SK-N-SH (cell line): ENCODE measurements around the gene MYO10. TPM values are rescaled to one million over a fixed set of nuclear protein-coding genes. Genes with fewer than 3 reads are reported as not detected.

ENCODE experiments used
- CTCF ChIA-PET: fragments of 300-600, 350-600 bp; formaldehyde crosslinking; extraction: SDS; loops from one replicate; lab custom pipeline; 2021; lab: Yijun Ruan, JAX
- POLR2A ChIA-PET: fragments of 350-600 bp; sonication (Branson Sonifier 250); formaldehyde crosslinking; extraction: SDS; loops from one replicate; lab custom pipeline; 2020; ENCODE audit warnings: antibody characterized with exemption, inconsistent platforms; lab: Yijun Ruan, JAX
- DNase-seq: peaks from one replicate; pipeline ENCODE4 v3.0.0; 2012
- H2AFZ ChIP-seq: fragments of 200-600 bp; sonication (generic); 2 replicates; pipeline ENCODE4 v1.8.1; 2016; ENCODE audit warnings: antibody characterized with exemption, mild to moderate bottlenecking, low read depth
- H3F3A ChIP-seq: fragments of 200-600 bp; sonication (generic); replicated peaks from 2 replicates; pipeline ENCODE3; 2016; ENCODE audit warnings: antibody characterized with exemption, mild to moderate bottlenecking; ENCODE audit not compliant: insufficient read depth
- H3K27ac ChIP-seq, 2 experiments: fragments of 200-500 bp in 1 of 2; fragments of 200-600 bp in 1 of 2; sonication (Bioruptor generic) in 1 of 2; sonication (generic), shearing (Covaris generic) in 1 of 2; 2 replicates each; pipeline versions ENCODE4 v1.5.1 to v1.6.1; 2014 to 2016; ENCODE audit warnings: low read depth in 2 of 2, inconsistent platforms in 1 of 2, low read length in 1 of 2, mild to moderate bottlenecking in 1 of 2, mixed read lengths in 1 of 2
- H3K27me3 ChIP-seq: fragments of 200-600 bp; sonication (generic), shearing (Covaris generic); 2 replicates; pipeline ENCODE4 v1.6.1; 2016; ENCODE audit warnings: mixed run types; ENCODE audit not compliant: insufficient read depth
- H3K36me3 ChIP-seq, 2 experiments: fragments of 200-500 bp in 1 of 2; fragments of 200-600 bp in 1 of 2; sonication (Bioruptor generic) in 1 of 2; sonication (generic) in 1 of 2; replicated peaks in 1 of 2; 2 replicates each; pipeline versions ENCODE3 to v1.5.1; 2014 to 2016; ENCODE audit warnings: low read length in 1 of 2, mild to moderate bottlenecking in 1 of 2; ENCODE audit not compliant: insufficient read depth in 2 of 2, control insufficient read depth in 1 of 2
- H3K4me1 ChIP-seq, 2 experiments: fragments of 200-500 bp in 1 of 2; fragments of 200-600 bp in 1 of 2; sonication (Bioruptor generic) in 1 of 2; sonication (generic), shearing (Covaris generic) in 1 of 2; 2 replicates each; pipeline versions ENCODE4 v1.5.1 to v1.6.1; 2014 to 2016; ENCODE audit warnings: low read depth in 1 of 2, low read length in 1 of 2, mixed run types in 1 of 2; ENCODE audit not compliant: insufficient read depth in 2 of 2, control insufficient read depth in 1 of 2
- H3K4me2 ChIP-seq: fragments of 200-600 bp; sonication (generic), shearing (Covaris generic); 2 replicates; pipeline ENCODE4 v1.6.1; 2017; ENCODE audit warnings: mixed run types
- H3K4me3 ChIP-seq, 2 experiments: fragments of 200-500 bp in 1 of 2; fragments of 200-600 bp in 1 of 2; sonication (Bioruptor generic) in 1 of 2; sonication (generic), shearing (Covaris generic) in 1 of 2; 2 replicates each; pipeline versions ENCODE4 v1.5.1 to v1.8.1; 2014 to 2016; ENCODE audit warnings: low read depth in 2 of 2, inconsistent platforms in 1 of 2, low read length in 1 of 2, mild to moderate bottlenecking in 1 of 2, mixed read lengths in 1 of 2, moderate library complexity in 1 of 2
- H3K79me2 ChIP-seq: fragments of 200-600 bp; sonication (generic); 2 replicates; pipeline ENCODE4 v1.8.1; 2017; ENCODE audit warnings: mild to moderate bottlenecking; ENCODE audit not compliant: insufficient read depth
- H3K9ac ChIP-seq: fragments of 200-600 bp; sonication (generic); 2 replicates; pipeline ENCODE4 v1.6.1; 2017; ENCODE audit warnings: mixed run types
- H3K9me2 ChIP-seq: fragments of 200-600 bp; sonication (generic); 2 replicates; pipeline ENCODE4 v1.6.1; 2017; ENCODE audit warnings: mixed run types
- H3K9me3 ChIP-seq: fragments of 200-600 bp; sonication (generic); 2 replicates; pipeline ENCODE4 v1.6.1; 2017; ENCODE audit warnings: mixed run types, mild to moderate bottlenecking, moderate library complexity
- H4K20me1 ChIP-seq: fragments of 200-600 bp; sonication (generic); 2 replicates; pipeline ENCODE4 v1.6.1; 2017; ENCODE audit warnings: mild to moderate bottlenecking, mixed run types; ENCODE audit not compliant: insufficient read depth
- CHD2 ChIP-seq: fragments of 150-350 bp; IDR thresholded peaks from 2 replicates; pipeline ENCODE4 v1.6.1; 2018; ENCODE audit warnings: low read length; ENCODE audit not compliant: partially characterized antibody
- ELF1 ChIP-seq: IDR thresholded peaks from 2 replicates; pipeline ENCODE4 v1.4.0; 2012
- EP300 ChIP-seq, 2 experiments: IDR thresholded peaks; 2 replicates each; pipeline versions ENCODE4 v1.4.0 to v1.6.1; 2012; ENCODE audit warnings: borderline replicate concordance in 1 of 2, low read depth in 1 of 2, low read length in 1 of 2
- FOSL2 ChIP-seq: IDR thresholded peaks from 2 replicates; pipeline ENCODE4 v1.4.0; 2012; ENCODE audit warnings: low read depth, mild to moderate bottlenecking, moderate library complexity, borderline replicate concordance
- GABPA ChIP-seq: IDR thresholded peaks from 2 replicates; pipeline ENCODE4 v1.4.0; 2012; ENCODE audit warnings: low read depth, mild to moderate bottlenecking
- MAX ChIP-seq: IDR thresholded peaks from 2 replicates; pipeline ENCODE4 v1.4.0; 2012; ENCODE audit warnings: low read depth
- MEF2A ChIP-seq: IDR thresholded peaks from 2 replicates; pipeline ENCODE4 v1.4.0; 2012; ENCODE audit warnings: low read depth, borderline replicate concordance
- NFIC ChIP-seq: IDR thresholded peaks from 2 replicates; pipeline ENCODE4 v1.4.0; 2012; ENCODE audit warnings: borderline replicate concordance
- NRF1 ChIP-seq: IDR thresholded peaks from 2 replicates; pipeline ENCODE4 v1.6.1; 2012; ENCODE audit warnings: low read depth, mild to moderate bottlenecking, low read length
- POLR2AphosphoS5 ChIP-seq: IDR thresholded peaks from 2 replicates; pipeline ENCODE4 v1.6.1; 2012; ENCODE audit warnings: low read depth, low read length
- RCOR1 ChIP-seq: fragments of 150-350 bp; IDR thresholded peaks from 2 replicates; pipeline ENCODE4 v1.6.1; 2017; ENCODE audit warnings: antibody characterized with exemption, low read length
- RFX5 ChIP-seq: IDR thresholded peaks from 2 replicates; pipeline ENCODE4 v1.6.1; 2012; ENCODE audit warnings: mild to moderate bottlenecking, improper control_type of control experiment, low read length
- SIN3A ChIP-seq: IDR thresholded peaks from 2 replicates; pipeline ENCODE4 v1.6.1; 2012; ENCODE audit warnings: low read depth, mild to moderate bottlenecking, low read length, moderate library complexity, borderline replicate concordance
- TCF12 ChIP-seq: IDR thresholded peaks from 2 replicates; pipeline ENCODE4 v1.4.0; 2012
- USF1 ChIP-seq: IDR thresholded peaks from 2 replicates; pipeline ENCODE4 v1.4.0; 2012; ENCODE audit warnings: low read depth, borderline replicate concordance
- ZBTB33 ChIP-seq: IDR thresholded peaks from 2 replicates; pipeline ENCODE4 v1.4.0; 2012; ENCODE audit warnings: low read depth, borderline replicate concordance
- WGBS: methylation state at CpG from one replicate; pipeline ENCODE4 v1.1.6; 2017; ENCODE audit warnings: low lambda C conversion rate; 5-methylcytosine and 5-hydroxymethylcytosine counted together
- polyA plus RNA-seq, 3 experiments: library from polyadenylated mRNA; depleted of rRNA; stranded (reverse); fragments of >200 nt; gene quantifications; 2 replicates each; pipeline ENCODE4 v1.2.3, GENCODE V29; 2012
- TF ChIP-seq, protein P1 (sequence below): IDR thresholded peaks from 2 replicates; pipeline ENCODE4 v1.6.1; 2012; ENCODE audit warnings: mild to moderate bottlenecking, low read depth, low read length, moderate library complexity
- TF ChIP-seq, protein P2 (sequence below): fragments of 200-600 bp; sonication (generic); IDR thresholded peaks from 2 replicates; pipeline ENCODE4 v1.6.1; 2017; ENCODE audit warnings: antibody characterized with exemption, mild to moderate bottlenecking, moderate library complexity

Gene MYO10
- polyA plus RNA-seq, 1 of the 3 experiments (the other 2 are of a cell fraction), result 8.1 TPM

DNA sequence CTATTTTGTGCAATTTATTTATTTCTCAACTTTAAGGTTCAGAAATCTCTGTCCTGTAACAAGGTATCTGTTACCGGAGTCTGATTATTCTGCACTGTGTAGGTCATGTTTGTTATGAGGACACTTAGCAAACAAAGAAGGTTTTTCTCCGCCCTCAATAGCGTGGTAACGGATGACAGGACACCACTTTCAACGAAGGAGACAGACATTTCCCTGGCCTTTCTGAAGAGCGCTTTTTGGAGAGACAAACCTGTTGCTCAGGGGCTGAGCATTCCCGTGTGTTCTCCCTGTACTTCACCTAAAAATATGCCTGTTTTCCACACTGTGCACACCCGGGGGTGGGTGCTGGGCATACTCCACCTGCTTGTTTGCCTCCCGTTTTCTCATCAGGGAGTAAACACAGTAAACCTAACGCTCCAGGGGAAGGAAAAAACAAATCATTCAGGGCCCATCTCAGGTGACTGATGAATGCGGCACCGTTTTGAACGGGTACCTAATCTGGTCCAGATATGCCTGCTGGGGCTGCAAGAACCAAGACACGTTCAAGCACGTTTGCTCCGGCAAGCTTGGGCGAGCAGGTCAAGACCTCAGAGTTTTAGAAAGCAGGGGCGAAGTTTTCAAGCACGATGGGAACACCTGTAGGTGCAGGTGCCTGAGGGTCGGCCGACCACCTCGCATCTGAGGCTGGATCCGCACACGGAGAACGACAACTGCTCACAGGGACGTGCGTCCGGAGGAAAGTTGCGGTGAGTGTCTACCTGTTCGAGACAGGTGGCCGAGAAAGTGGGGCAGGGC is 320.1 kb downstream of the MYO10 start:
- ChIA-PET POLR2A (no interaction called here), CTCF (interaction anchor here (1.2 to 1.5 kb wide), 2 partner anchors 11 to 30 kb away, joined by 3 to 4 read pairs; no protein-coding TSS in a partner anchor)
- no peaks in the 10 kb centered on the region for H3K36me3 ChIP-seq
- no peak overlapping the region for H3K27ac ChIP-seq
- peak; percentile 21 for DNase-seq
- H3K4me1 ChIP-seq, result peaks cover 0 to 9% of the 10 kb centered on the region in 2 experiments; a peak in 1 of 4 replicates
- H3K79me2 ChIP-seq, result no peaks in the 10 kb centered on the region
- TF ChIP-seq, protein P1, sequence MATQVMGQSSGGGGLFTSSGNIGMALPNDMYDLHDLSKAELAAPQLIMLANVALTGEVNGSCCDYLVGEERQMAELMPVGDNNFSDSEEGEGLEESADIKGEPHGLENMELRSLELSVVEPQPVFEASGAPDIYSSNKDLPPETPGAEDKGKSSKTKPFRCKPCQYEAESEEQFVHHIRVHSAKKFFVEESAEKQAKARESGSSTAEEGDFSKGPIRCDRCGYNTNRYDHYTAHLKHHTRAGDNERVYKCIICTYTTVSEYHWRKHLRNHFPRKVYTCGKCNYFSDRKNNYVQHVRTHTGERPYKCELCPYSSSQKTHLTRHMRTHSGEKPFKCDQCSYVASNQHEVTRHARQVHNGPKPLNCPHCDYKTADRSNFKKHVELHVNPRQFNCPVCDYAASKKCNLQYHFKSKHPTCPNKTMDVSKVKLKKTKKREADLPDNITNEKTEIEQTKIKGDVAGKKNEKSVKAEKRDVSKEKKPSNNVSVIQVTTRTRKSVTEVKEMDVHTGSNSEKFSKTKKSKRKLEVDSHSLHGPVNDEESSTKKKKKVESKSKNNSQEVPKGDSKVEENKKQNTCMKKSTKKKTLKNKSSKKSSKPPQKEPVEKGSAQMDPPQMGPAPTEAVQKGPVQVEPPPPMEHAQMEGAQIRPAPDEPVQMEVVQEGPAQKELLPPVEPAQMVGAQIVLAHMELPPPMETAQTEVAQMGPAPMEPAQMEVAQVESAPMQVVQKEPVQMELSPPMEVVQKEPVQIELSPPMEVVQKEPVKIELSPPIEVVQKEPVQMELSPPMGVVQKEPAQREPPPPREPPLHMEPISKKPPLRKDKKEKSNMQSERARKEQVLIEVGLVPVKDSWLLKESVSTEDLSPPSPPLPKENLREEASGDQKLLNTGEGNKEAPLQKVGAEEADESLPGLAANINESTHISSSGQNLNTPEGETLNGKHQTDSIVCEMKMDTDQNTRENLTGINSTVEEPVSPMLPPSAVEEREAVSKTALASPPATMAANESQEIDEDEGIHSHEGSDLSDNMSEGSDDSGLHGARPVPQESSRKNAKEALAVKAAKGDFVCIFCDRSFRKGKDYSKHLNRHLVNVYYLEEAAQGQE, result no peak
- TF ChIP-seq RCOR1, result no peak
- TF ChIP-seq CHD2, result no peak
- TF ChIP-seq RFX5, result peak; percentile 47; the same call in 1 of the 2 replicates
- no peak for TF ChIP-seq TCF12
- no peak for TF ChIP-seq GABPA
- TF ChIP-seq, all 33 proteins: peak for 1
- Histone ChIP-seq H3K27me3 (peaks cover 28% of the 10 kb centered on the region; the same call in 1 of the 2 replicates), H3K9me2 (no peaks in the 10 kb centered on the region), H3K4me3 (peak overlapping the region; percentile 64 to 67), H3F3A (no peaks in the 10 kb centered on the region), H3K9ac (no peak overlapping the region), H3K9me3 (no peaks in the 10 kb centered on the region), H3K4me2 (peak overlapping the region; percentile 86), H4K20me1 (no peaks in the 10 kb centered on the region), H2AFZ (peak overlapping the region; percentile 59; the same call in 1 of the 2 replicates)
- 52% methylated on average over 31 of the region's 31 CpGs for WGBS

DNA sequence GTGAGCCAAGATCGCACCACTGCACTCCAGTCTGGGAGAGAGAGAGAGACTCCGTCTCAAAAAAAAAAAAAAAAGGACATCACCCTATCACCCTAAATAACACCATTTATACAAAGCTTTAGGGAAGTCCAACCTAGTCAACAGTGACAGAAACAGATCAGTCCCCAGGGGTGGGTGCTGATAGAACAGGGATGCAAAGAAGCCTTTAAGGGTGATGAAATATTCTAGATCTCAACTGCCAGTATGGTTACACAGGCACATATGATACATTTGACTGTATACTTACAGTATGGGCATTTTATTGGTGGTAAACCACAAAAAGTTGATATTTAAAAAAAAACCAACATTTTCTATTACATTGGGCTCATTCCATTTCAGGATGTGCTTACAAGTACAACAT is 324.1 kb downstream of the MYO10 start:
- H3K27ac ChIP-seq, result no peak overlapping the region
- no peak overlapping the region for H3K4me3 ChIP-seq
- CTCF ChIA-PET, result no interaction called here
- H3K9ac ChIP-seq, result no peak overlapping the region
- H3K4me2 ChIP-seq, result no peak overlapping the region
- no peak overlapping the region for H2AFZ ChIP-seq
- H3K9me3 ChIP-seq, result no peaks in the 10 kb centered on the region
- DNase-seq, result no peak
- H3K9me2 ChIP-seq, result no peaks in the 10 kb centered on the region
- no peaks in the 10 kb centered on the region for H3F3A ChIP-seq
- no peaks in the 10 kb centered on the region for H3K36me3 ChIP-seq
- POLR2A ChIA-PET, result no interaction called here
- 91% methylated on average over 2 of the region's 2 CpGs for WGBS
- H3K27me3 ChIP-seq, result peaks cover 6% of the 10 kb centered on the region; the same call in 1 of the 2 replicates
- H4K20me1 ChIP-seq, result no peaks in the 10 kb centered on the region
- H3K4me1 ChIP-seq, result peaks cover 0 to 7% of the 10 kb centered on the region in 2 experiments; a peak in 1 of 4 replicates
- no peaks in the 10 kb centered on the region for H3K79me2 ChIP-seq
- TF ChIP-seq SIN3A (no peak), FOSL2 (no peak), NFIC (no peak), ZBTB33 (no peak), EP300 (IDR thresholded peaks at IDR 0.05; ENCODE audit: borderline replicate concordance in 1 of 2, low read depth in 1 of 2, low read length in 1 of 2) (no peak), ELF1 (no peak), NRF1 (no peak), USF1 (no peak), RCOR1 (no peak), MAX (no peak), MEF2A (no peak), POLR2AphosphoS5 (no peak), CHD2 (no peak)
- TF ChIP-seq, protein P2, sequence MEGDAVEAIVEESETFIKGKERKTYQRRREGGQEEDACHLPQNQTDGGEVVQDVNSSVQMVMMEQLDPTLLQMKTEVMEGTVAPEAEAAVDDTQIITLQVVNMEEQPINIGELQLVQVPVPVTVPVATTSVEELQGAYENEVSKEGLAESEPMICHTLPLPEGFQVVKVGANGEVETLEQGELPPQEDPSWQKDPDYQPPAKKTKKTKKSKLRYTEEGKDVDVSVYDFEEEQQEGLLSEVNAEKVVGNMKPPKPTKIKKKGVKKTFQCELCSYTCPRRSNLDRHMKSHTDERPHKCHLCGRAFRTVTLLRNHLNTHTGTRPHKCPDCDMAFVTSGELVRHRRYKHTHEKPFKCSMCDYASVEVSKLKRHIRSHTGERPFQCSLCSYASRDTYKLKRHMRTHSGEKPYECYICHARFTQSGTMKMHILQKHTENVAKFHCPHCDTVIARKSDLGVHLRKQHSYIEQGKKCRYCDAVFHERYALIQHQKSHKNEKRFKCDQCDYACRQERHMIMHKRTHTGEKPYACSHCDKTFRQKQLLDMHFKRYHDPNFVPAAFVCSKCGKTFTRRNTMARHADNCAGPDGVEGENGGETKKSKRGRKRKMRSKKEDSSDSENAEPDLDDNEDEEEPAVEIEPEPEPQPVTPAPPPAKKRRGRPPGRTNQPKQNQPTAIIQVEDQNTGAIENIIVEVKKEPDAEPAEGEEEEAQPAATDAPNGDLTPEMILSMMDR, result no peak
